Calu3 (cell line): ENCODE measurements around the gene TAF1. TPM values are rescaled to one million over a fixed set of nuclear protein-coding genes. Genes with fewer than 3 reads are reported as not detected.

Source experiments
- BruUV-seq: library from RNA; stranded (reverse); fragments of 400-500 nt; replicated peaks from 2 replicates; lab custom pipeline; 2021; lab: Mats Ljungman, UMichigan
- CTCF ChIA-PET: fragments of 300-600 bp; sonication (Branson Sonifier 250); formaldehyde crosslinking; loops from one replicate; lab custom pipeline; 2022; ENCODE audit warnings: antibody characterized with exemption; lab: Charles Lee
- DNase-seq: peaks from one replicate; pipeline ENCODE4 v3.0.0; 2022
- H3K27ac Mint-ChIP-seq: one replicate; pipeline ENCODE4 v1.8.0; 2022; ENCODE audit warnings: mixed read lengths; ENCODE audit not compliant: unreplicated experiment
- H3K27me3 Mint-ChIP-seq: one replicate; pipeline ENCODE4 v1.8.0; 2022; ENCODE audit warnings: mixed read lengths; ENCODE audit not compliant: unreplicated experiment
- H3K36me3 Mint-ChIP-seq: one replicate; pipeline ENCODE4 v1.8.0; 2022; ENCODE audit warnings: mild to moderate bottlenecking, moderate library complexity, mixed read lengths; ENCODE audit not compliant: insufficient read depth, unreplicated experiment
- H3K4me1 Mint-ChIP-seq: one replicate; pipeline ENCODE4 v1.8.0; 2022; ENCODE audit warnings: mild to moderate bottlenecking, low read depth, mixed read lengths; ENCODE audit not compliant: unreplicated experiment
- H3K4me3 Mint-ChIP-seq: one replicate; pipeline ENCODE4 v1.8.0; 2022; ENCODE audit warnings: mild to moderate bottlenecking, low read depth, moderate library complexity, mixed read lengths; ENCODE audit not compliant: unreplicated experiment
- H3K9me3 Mint-ChIP-seq: one replicate; pipeline ENCODE4 v1.8.0; 2022; ENCODE audit warnings: low read depth, mixed read lengths; ENCODE audit not compliant: unreplicated experiment
- CTCF ChIP-seq: fragments of 200-600 bp; IDR thresholded peaks from one replicate; pipeline ENCODE4 v1.8.0; 2022; ENCODE audit warnings: antibody characterized with exemption; ENCODE audit not compliant: unreplicated experiment
- intact Hi-C: fragments of 100-400 bp; cut with micrococcal nuclease; formaldehyde crosslinking; loops from one replicate; pipeline ENCODE4 v1.10.0; 2022; ENCODE audit not compliant: unreplicated experiment
- total RNA-seq: library from RNA; stranded (reverse); gene quantifications from 2 replicates; pipeline ENCODE4 v1.2.3, GENCODE V29; 2022

Gene TAF1
- total RNA-seq, 1 experiment from 2014 or later, result 54.9 TPM

GRCh38 chrX:71466979-71467523 lies 100.9 kb downstream of the TAF1 start:
- CTCF ChIA-PET, result no interaction called here
- Mint-ChIP-seq H3K27me3 (no peaks in the 10 kb centered on the region), H3K27ac (no peak overlapping the region), H3K4me3 (no peak overlapping the region), H3K9me3 (no peaks in the 10 kb centered on the region), H3K4me1 (no peaks in the 10 kb centered on the region), H3K36me3 (peaks cover 11% of the 10 kb centered on the region)
- no peak for DNase-seq
- no TSS peak for BruUV-seq
- intact Hi-C loops, result no loop called here
- no peak for TF ChIP-seq CTCF

- no peak overlapping the region for H3K4me3 Mint-ChIP-seq
- no peaks in the 10 kb centered on the region for H3K4me1 Mint-ChIP-seq
- CTCF ChIA-PET, result no interaction called here
- intact Hi-C loops, result no loop called here
- no TSS peak for BruUV-seq
- no peaks in the 10 kb centered on the region for H3K36me3 Mint-ChIP-seq
- TF ChIP-seq CTCF, result no peak
- H3K27ac Mint-ChIP-seq, result no peak overlapping the region
- no peak for DNase-seq
- no peaks in the 10 kb centered on the region for H3K27me3 Mint-ChIP-seq
- H3K9me3 Mint-ChIP-seq, result no peaks in the 10 kb centered on the region
Observed at GRCh38 chrX:71475785-71476540, 109.8 kb downstream of the TAF1 start.

GRCh38 chrX:71482228-71482958 lies 116.2 kb downstream of the TAF1 start:
- Mint-ChIP-seq H3K4me3 (no peak overlapping the region), H3K4me1 (no peaks in the 10 kb centered on the region), H3K27ac (no peak overlapping the region), H3K9me3 (no peaks in the 10 kb centered on the region), H3K36me3 (no peaks in the 10 kb centered on the region), H3K27me3 (no peaks in the 10 kb centered on the region)
- no TSS peak for BruUV-seq
- DNase-seq, result no peak
- intact Hi-C loops, result no loop called here
- no peak for TF ChIP-seq CTCF
- CTCF ChIA-PET, result no interaction called here

- Mint-ChIP-seq H3K27me3 (no peaks in the 10 kb centered on the region), H3K9me3 (no peaks in the 10 kb centered on the region), H3K4me1 (no peaks in the 10 kb centered on the region), H3K36me3 (no peaks in the 10 kb centered on the region), H3K27ac (no peak overlapping the region), H3K4me3 (no peak overlapping the region)
- DNase-seq, result no peak
- no TSS peak for BruUV-seq
- CTCF ChIA-PET, result interaction anchor here (0.6 to 0.7 kb wide), 2 partner anchors 187 to 979 kb away, joined by 4 to 5 read pairs; no protein-coding TSS in a partner anchor
- no peak for TF ChIP-seq CTCF
- intact Hi-C loops, result no loop called here
Observed at GRCh38 chrX:71487814-71488213, 121.7 kb downstream of the TAF1 start.
